ENCODE results near the gene RHBDL2.
"Not testable (repeated sequence)": the region's sequence is repeated elsewhere in the genome, so short reads cannot be mapped to it uniquely, and the experiment has no call there.

RHBDL2 gene, protein sequence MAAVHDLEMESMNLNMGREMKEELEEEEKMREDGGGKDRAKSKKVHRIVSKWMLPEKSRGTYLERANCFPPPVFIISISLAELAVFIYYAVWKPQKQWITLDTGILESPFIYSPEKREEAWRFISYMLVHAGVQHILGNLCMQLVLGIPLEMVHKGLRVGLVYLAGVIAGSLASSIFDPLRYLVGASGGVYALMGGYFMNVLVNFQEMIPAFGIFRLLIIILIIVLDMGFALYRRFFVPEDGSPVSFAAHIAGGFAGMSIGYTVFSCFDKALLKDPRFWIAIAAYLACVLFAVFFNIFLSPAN

DNA sequence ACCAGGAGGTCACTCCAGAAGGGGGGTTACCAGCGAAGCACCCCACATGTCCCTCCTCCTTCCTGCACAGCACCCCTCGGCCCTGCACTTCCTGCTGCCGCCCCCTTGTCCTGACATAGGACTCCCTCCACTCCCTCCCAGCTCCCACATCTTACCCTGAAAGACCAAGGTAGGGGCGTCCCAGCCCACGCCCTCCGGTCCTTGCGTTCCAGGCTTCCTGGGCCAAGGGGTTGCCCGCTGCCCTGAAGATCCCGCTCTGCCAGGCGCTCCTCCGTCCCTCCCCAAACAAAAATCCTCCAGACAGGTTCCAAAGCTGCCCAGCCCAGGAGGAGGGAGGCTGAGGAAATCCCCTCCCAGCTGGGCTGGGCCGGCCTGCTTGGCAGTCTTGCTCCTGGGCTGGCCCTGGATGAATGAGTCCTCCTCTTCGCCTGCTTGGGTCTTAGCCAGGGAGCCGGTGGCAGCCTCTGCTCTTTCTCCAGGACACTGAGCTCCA lies at the start of gene RHBDL2:
RHBDL2 (minus strand) TSS at position 304 of the 493 bp plus-strand sequence. CDS start 22,618 bp downstream, outside the sequence.
- peak; percentile 18 for DNase-seq (ENCODE audit: low spot score)

DNA sequence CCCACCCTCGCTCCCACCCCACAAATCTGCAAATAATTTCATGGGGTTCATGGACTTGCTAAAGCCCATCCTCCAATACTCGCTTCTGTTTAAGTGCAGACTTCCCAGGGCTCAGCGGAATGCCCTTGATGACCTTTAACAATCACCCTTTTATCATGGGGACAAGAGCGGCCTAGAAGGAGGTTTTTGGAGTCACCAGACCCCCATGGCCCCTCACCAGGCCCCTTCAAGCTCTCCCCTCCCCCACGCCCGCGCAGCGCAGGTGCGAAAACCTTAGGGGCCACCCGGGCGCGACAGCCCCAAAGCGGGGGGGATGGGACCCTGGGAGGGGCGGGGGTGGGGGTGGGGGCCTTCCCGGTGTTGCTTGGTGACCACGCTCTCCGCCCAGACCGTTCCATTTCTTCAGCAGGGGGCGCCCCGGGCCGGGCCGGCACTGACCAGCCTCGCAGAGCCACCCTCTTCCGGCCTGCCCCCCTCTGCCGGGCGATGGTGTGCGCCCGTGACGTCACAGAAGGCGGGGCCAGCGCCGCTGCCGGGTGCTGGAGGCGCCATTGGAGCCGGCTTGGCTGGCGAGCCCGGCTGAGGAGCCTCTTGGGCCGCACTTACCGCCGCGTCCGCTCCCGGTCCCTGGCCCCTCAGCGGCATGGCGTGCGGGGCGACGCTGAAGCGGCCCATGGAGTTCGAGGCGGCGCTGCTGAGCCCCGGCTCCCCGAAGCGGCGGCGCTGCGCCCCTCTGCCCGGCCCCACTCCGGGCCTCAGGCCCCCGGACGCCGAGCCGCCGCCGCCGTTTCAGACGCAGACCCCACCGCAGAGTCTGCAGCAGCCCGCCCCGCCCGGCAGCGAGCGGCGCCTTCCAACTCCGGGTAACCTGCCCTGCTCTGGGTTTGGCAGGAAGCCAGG lies 49.4 kb upstream of the RHBDL2 start, which contains the start of gene AKIRIN1:
AKIRIN1 (plus strand) TSS at position 539 of the 900 bp plus-strand sequence; CDS start at position 644, 105 bp downstream.
- DNase-seq (ENCODE audit: low spot score) = peak; percentile 96

DNA sequence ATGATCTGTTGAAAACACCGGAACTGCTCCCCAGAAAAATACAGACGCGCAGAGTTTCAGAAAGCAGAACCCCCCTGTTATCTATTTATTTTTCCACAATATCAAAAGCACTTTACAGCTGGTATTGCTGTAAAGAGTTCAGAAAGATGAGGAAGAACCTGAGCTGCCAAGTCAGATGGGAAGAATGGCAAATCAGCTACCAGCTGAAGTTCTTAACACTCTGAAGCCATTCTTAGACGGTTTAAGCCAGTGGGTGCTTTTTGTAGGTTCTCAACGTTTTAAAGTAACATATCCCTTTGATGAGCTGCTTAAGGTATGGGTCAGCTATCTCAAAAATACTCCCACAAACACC lies 48.7 kb upstream of the RHBDL2 start:
- DNase-seq (ENCODE audit: low spot score) = no peak

DNA sequence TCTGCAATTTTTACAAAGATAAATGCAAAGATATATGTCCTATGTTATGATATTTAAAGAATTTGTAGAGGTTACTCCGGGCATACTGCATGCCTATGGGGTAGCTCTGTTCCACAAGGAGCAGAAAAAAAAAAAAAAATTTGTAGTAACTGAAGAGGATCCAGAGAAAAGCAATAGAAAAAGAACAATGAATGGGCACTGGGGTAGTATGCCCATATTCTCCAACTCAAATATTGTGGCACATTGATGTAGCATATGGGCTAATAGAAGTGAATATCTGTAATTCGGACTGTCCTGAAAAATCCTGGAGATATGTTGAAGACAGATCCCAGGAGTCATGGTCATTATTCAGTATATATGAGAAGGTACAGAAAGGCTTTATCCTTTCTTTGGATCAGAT lies 48.3 kb upstream of the RHBDL2 start:
- no peak for DNase-seq (ENCODE audit: low spot score)

DNA sequence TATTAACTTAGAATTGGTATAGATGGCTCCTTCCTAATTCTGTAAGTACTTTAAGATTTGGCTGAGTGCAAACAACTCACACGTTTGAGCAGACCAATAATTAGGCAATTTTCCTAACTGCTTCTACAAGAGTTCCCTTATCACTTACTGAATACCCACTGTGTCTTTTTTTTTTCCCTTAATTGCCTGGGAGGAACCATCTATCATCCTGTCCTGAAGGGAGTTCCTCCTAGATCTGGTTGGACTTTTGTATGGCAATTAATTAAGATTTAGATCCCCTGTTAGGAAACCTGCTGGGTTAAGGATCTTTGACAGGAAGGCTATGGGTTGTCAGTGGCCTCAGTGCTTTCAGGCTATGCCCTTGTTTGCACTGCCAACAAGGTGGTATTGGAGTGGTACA lies 37.8 kb upstream of the RHBDL2 start:
- not testable (repeated sequence) for DNase-seq (ENCODE audit: low spot score)

DNA sequence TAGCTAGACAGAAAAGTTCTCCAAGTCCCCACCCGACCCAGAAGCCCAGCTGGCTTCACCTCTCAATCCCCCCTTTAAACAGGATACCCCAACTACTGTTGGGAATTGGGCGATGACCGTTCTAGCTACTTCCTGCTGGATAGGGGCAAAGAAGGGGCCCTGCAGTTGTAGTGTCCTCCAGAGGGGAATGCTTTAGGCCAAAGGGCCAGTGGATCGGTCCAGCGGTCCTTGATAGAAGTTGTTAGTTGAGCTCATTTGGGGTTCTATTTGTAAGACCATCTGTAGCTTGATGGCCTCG lies 36.6 kb upstream of the RHBDL2 start:
- DNase-seq (ENCODE audit: low spot score) = not testable (repeated sequence)

DNA sequence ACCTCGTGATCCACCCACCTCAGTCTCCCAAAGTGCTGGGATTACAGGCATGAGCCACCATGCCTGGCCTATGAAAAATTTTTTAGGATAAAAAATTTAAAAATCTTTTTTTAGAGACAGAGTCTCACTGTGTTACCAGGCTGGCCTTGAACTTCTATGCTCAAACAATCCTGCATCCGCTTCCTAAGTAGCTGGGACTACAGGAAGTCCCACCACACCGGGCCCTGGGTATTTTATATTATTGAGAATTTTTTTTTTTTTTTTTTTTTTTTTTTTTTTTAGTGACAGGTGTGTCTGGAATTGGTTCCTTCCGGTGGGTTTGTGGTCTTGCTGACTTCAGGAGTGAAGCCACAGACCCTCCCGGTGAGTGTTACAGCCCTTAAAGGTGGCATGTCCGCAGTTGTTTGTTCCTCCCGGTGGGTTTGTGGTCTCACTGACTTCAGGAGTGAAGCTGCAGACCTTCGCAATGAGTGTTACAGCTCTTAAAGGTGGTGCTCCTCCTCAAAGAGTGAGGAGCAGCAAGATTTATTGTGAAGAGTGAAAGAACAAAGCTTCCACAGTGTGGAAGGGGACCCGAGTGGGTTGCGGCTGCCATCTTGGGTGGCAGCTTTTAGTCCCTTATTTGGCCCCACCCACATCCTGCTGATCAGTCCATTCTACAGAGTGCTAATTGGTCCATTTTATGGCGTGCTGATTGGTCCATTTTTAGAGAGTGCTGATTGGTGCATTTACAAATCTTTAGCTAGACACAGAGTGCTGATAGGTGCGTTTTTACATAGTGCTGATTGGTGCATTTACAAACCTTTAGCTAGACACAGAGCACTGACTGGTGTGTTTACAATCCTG lies 36.0 kb upstream of the RHBDL2 start:
- not testable (repeated sequence) for DNase-seq (ENCODE audit: low spot score)

DNA sequence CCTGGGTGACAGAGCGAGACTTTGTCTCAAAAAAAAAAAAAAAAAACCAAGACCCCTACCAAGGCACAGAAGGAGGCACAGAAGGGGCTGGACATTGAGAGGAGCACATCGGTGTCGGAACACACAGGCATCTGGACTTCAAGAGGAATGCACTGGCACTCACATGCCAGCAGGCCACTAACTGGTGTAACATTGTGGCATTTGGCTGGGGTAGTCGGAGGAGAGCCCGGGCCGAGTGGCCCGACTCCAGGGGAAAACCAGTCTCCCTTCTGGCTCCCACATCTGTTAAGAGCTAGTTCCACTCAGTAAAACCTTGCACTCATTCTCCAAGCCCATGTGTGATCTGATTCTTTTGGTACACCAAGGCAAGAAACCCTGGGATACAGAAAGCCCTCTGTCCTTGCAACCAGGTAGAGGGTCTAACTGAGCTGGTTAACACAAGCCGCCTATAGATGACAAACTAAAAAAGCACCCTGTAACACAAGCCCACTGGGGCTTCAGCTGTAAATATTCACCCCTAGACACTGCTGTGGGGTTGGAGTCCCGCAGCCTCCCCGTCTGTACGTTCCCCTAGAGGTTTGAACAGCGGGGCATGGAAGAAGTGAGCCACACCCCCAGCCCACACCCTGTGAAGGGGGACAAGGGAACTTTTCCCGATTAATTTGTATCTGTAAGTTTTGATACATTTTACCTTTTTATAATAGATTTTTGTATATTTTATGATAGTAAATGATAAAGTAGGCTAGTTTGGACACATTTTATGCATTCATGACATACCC lies 32.2 kb upstream of the RHBDL2 start:
- DNase-seq (ENCODE audit: low spot score) = no peak

DNA sequence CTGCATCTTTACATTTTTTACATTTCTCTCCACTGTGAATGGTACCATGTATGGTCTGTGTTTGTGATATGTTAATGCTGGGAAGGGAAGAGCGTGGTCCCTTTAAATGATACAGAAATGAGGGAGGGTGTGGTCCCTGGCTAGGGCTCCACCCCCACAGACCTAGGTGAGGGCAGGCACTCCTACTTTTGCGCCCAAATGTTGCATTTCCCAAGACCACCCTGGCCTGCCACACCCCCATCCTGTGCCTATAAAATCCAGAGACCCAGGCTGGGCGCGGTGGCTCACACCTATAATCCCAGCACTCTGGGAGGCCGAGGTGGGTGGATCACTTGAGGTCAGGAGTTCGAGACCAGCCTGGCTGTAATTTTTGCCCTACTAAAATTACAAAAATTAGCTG lies 31.5 kb upstream of the RHBDL2 start:
- not testable (repeated sequence) for DNase-seq (ENCODE audit: low spot score)

DNA sequence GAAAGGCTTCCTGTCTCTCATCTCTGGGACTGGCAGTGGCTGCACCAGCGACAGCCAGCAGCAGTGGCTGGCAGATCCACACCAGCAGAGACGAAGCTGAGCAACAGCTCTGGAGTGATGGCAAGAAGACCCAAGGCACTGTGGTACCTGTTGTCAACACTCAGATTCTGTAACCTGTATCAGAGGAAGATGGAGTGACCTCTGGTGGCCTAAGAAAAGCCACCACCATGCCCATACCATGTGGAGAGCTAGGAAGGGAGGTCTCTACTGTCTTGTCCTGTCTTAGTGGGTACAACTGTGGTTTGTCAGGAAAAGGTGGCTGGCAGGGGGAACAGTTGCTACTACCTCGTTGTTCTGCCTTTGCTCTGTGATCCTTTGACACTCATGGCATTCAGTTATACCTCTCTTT lies 22.5 kb upstream of the RHBDL2 start:
- DNase-seq (ENCODE audit: low spot score) = no peak

DNA sequence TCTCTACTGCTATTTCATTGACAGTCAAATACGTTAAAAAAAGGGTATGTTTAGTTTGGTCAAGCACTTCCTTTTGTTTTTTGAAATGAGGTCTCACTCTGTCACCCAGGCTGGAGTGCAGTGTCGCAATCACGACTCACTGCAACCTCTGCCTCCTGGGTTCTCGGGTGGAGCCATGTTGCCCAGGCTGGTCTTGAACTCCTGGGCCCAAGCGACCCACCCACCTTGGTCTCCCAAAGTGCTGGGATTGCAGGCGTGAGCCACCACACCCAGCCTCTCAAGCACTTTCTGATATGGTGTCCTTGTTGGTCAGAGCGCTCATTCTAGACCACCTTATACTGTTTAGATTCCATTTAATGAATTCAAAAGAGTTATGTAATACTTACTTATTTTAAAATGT lies 20.9 kb upstream of the RHBDL2 start:
- no peak for DNase-seq (ENCODE audit: low spot score)

DNA sequence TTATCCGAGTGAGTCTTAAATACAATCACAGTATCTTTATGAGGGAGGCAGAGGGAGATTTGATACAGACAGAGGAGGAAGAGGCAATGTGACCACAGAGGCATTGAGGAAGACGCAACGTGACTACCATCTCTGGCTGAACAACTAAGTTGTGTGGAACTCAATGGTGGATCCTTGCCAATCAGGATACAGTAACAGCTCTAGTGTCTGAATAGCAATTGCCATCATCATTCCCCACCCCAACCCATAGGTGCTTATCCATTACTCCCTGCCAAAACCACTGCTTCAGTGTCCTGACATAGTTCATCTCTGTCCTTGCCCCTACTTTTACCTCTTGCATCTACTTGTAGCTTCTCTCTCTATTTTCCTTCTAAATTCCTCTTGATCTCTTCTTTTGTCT lies 20.5 kb upstream of the RHBDL2 start:
- DNase-seq (ENCODE audit: low spot score) = no peak

DNA sequence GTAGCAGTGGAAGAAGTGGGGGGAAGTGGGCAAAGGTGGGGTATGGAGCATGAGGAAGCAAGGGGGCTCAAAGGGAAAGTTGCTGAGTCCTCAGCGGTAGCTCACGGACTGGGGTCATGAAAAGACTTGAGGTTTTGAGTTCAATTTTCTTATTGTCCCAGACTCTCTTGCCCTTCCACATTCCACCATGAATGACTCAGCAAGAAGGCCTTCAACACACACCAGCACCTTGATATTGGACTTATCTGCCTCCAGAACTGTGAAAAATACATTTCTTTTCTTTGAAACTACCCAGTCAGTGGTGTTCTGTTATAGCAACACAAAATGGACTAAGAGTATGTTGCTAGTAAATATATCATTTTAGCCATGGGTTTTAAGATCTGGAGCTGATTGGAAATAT lies 17.3 kb upstream of the RHBDL2 start:
- DNase-seq (ENCODE audit: low spot score) = no peak

DNA sequence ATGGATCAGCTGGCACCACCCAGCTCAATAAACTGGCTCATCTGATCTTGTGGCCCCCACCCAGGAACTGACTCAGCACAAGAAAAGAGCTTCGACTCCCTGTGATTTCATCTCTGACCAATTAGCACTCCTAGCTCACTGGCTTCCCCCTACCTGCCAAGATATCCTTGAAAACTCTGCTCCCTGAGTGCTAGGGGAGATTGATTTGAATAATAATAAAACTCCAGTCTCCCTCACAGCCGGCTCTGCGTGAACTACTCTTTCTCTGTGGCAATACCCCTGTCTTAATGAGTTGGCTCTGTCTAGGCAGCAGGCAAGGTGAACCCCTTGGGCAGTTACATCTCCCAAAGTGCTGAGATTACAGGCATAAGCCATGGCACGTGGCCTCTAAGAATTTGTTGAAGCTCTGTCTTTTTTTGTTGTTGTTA lies 11.8 kb upstream of the RHBDL2 start:
- no peak for DNase-seq (ENCODE audit: low spot score)

DNA sequence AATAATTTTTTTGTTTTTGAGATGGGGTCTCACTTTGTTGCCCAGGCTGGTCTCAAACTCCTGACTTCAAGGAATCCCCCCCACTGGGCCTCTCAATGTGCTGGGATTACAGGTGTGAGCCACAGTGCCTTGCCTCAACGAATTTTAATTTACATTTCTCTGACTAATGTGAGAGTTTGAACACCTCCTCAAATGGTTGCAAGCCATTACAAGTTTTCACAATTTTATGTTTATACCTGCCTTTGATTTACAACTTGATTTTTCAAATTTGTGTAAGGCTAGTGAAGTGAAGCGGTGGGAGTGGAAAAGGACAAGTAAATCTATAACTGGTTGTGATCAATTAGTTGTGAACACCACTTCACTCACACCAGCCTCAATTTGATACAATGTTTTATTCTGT lies 8.9 kb upstream of the RHBDL2 start:
- DNase-seq (ENCODE audit: low spot score) = no peak

DNA sequence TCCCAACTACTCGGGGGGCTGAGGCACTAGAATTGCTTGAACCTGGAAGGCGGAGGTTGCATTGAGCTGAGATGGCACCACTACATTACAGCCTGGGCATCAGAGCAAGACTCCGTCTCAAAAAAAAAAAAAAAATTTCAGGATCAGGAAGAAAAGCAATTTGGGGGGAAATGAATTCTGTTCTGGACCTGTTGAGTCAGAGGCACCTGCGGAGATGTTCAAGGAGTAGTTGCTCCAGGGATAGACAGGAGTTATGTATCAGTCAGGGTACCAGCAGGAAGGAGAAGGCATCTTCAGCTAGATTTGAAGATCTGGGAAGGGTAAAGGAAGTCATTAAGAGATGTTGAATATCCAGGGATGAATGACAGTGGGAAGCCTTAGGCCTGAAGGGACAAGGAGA lies 2.9 kb upstream of the RHBDL2 start:
- DNase-seq (ENCODE audit: low spot score) = no peak

DNA sequence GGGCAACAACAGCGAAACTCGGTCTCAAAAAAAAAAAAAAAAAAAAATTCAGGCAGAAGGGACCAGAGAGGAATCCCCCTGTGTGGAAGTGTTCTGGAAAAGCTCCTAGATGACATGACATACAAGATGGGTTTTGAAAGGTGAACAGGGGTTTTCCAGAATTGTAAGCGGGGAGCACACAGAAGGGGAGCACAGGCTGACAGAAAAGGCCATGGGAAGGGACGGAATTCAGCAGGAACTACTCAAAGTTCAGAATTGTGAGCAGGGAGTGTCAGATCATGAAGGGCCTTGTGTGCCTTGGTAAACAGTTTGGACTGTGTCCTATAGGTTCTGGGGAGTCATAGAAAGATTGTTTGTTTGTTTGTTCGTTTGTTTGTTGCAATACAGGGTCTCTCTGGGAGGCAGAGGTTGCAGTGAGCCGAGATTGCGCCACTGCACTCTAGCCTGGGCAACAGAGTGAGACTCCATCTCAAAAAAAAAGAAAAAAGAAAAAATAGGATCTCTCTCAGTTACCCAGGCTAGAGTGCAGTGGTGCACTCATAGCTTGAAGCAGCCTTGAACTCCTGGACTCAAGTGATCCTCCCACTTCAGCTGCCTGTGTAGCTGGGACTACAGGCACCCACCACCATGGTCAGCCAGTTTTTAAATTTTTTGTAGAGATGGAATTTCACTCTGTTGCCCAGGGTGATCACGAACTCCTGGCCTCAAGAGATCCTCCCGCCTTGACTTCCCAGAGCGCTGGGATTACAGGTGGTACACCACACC lies 1.2 kb upstream of the RHBDL2 start:
- no peak for DNase-seq (ENCODE audit: low spot score)

DNA sequence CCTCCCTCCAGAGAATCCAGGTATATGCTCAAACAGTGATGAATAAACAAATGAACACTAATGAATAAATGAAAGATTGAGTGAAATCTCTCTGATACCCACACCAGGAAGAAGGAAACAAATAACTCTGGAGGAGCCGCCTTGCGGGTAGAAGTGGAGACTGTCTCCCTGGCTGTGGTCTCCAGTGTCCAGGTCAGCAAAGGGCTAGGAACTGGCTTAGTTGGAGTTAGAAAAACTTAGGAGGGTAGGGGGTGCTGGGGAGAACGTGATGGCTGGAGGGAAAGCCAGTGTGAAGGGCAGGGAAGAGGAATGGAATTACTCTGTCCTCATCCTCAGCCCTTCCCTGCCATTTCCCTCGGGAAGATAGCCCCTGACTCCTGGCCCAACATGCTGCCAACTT lies 537 bp downstream of the RHBDL2 start:
- DNase-seq (ENCODE audit: low spot score) = no peak

DNA sequence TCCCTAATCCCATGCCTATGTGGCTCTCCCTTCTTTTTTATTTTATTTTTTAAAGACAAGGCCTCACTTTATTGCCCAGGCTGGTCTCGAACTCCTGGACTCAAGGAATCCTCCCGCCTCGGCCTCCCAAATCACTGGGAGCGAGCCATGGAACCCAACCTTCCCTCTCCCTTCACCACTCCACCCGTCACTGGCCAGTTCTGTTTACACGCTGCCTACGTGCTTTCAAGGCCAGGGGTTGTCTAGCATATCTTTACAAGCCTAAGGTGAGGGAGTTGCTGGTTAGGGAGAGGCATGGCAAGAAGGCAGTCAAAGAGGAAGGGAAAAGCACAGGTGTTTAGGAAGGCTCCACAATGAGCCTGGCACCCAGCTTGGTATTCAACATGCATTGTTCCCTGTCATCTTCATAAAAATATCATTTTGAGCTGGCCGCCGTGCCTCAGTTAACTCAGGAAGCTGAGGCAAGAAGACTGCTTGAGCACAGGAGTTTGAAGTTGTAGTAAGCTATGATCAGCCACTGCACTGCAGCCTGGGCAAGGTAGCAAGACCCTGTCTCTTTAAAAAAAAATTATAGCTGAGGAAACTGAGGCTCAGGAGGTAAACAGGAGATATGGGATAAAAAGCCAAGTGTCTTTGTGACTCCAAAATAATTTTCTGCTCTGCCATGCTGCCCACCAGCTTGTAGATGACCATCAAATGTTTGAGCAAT lies 1.1 kb downstream of the RHBDL2 start:
- DNase-seq (ENCODE audit: low spot score) = no peak

DNA sequence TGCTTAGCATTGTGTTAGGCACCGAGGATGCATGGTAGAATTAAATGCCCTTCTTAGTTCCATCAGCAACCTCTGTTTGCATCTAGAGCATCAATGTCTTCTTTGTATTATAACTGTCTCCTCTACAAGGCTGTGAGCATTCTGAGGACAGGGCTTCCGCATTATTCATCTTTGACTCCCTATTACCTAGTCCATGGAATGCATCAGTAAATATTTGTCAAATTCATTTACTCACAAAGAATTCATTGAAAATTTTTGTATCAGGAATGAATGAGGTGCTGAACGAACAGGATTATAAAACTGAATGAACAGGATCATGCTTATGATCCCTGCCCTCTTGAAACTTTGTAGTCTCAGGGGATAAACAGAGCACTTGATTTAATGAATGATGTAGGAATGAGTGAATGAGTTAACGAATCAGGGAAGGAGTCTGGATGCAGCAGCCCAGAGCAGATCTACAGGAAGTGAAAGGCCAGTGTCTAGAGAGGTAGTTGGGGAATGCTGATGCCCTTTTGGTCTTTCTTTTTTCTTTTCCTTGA lies 2.8 kb downstream of the RHBDL2 start:
- no peak for DNase-seq (ENCODE audit: low spot score)

Measured in COLO829 (cell line).